C4-2B (cell line): ENCODE results near the gene DRICH1.
"Not testable (repeated sequence)": the region's sequence is repeated elsewhere in the genome, so short reads cannot be mapped to it uniquely, and the experiment has no call there.

Source experiments
- ZFX ChIP-seq: fragments of 450-650 bp; IDR thresholded peaks from 2 replicates; pipeline ENCODE4 v1.6.1; 2017
- TF ChIP-seq, protein P1 (sequence below): fragments of 450-650 bp; conservative IDR thresholded peaks from 2 replicates; pipeline ENCODE4 v1.5.1; 2017; ENCODE audit warnings: mild to moderate bottlenecking

DNA sequence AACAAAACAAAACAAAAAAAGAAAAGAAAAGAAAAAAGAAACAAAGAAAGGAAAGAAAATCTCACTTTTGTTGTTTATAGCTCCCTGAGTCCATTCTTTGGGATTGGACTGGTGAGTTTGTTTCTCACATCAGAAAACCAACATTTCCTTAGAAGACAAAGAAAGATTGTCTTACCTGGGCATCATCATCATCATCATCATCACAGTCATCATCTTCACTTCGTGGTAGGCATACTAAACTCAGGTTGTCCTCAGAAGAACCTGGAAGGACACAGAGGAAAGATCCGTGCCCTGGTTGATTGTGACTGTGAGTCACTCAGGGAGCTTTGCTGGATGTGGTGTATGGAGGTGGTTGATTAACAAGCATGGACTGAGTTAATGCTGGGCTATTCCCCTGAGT lies 10.2 kb downstream of the DRICH1 start:
- TF ChIP-seq, protein P1, sequence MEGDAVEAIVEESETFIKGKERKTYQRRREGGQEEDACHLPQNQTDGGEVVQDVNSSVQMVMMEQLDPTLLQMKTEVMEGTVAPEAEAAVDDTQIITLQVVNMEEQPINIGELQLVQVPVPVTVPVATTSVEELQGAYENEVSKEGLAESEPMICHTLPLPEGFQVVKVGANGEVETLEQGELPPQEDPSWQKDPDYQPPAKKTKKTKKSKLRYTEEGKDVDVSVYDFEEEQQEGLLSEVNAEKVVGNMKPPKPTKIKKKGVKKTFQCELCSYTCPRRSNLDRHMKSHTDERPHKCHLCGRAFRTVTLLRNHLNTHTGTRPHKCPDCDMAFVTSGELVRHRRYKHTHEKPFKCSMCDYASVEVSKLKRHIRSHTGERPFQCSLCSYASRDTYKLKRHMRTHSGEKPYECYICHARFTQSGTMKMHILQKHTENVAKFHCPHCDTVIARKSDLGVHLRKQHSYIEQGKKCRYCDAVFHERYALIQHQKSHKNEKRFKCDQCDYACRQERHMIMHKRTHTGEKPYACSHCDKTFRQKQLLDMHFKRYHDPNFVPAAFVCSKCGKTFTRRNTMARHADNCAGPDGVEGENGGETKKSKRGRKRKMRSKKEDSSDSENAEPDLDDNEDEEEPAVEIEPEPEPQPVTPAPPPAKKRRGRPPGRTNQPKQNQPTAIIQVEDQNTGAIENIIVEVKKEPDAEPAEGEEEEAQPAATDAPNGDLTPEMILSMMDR, result not testable (repeated sequence)
- TF ChIP-seq ZFX, result not testable (repeated sequence)
